SK-N-SH treated with all-trans-retinoic acid at 6 μM for 48 hours (cell line): Measurements from ENCODE around the gene TSKU.

Source experiments
- CSDC2 ChIP-seq: fragments of 250-450 bp; sonication (Bioruptor Pico); IDR thresholded peaks from 2 replicates; pipeline ENCODE4 v1.5.0; 2020; ENCODE audit warnings: mild to moderate bottlenecking, moderate library complexity
- GLIS3 ChIP-seq: fragments of 250-450 bp; sonication (Bioruptor Pico); IDR thresholded peaks from 2 replicates; pipeline ENCODE4 v1.5.0; 2020; ENCODE audit warnings: mild to moderate bottlenecking, moderate library complexity
- RARB ChIP-seq: fragments of 250-450 bp; sonication (Bioruptor Pico); IDR thresholded peaks from 2 replicates; pipeline ENCODE4 v1.8.0; 2021; ENCODE audit warnings: mild to moderate bottlenecking, moderate library complexity
- TOX ChIP-seq: fragments of 250-450 bp; sonication (Bioruptor Pico); IDR thresholded peaks from 2 replicates; pipeline ENCODE4 v1.8.0; 2021; ENCODE audit warnings: mild to moderate bottlenecking, moderate library complexity, borderline replicate concordance
- ZFP3 ChIP-seq: fragments of 250-450 bp; sonication (Bioruptor Pico); IDR thresholded peaks from 2 replicates; pipeline ENCODE4 v1.5.0; 2020; ENCODE audit warnings: mild to moderate bottlenecking, moderate library complexity
- ZNF8 ChIP-seq: fragments of 450-650 bp; formaldehyde crosslinking; IDR thresholded peaks from 2 replicates; pipeline ENCODE4 v1.5.0; 2020; ENCODE audit warnings: mild to moderate bottlenecking, moderate library complexity
- TF ChIP-seq, protein P1 (sequence below): fragments of 250-450 bp; sonication (Bioruptor Pico); IDR thresholded peaks from 2 replicates; pipeline ENCODE4 v1.5.0; 2020; ENCODE audit warnings: mild to moderate bottlenecking, moderate library complexity
- TF ChIP-seq, protein P2 (sequence below): fragments of 250-450 bp; sonication (Bioruptor Pico); IDR thresholded peaks from 2 replicates; pipeline ENCODE4 v1.8.0; 2020; ENCODE audit warnings: mild to moderate bottlenecking, moderate library complexity, borderline replicate concordance

GRCh38 chr11:76753449-76753848, 29.7 kb upstream of the TSKU start:
- TF ChIP-seq CSDC2 (CRISPR knock-in tag) (no peak), TOX (CRISPR knock-in tag) (no peak), ZNF8 (no peak), ZFP3 (CRISPR knock-in tag) (no peak), GLIS3 (no peak), RARB (CRISPR knock-in tag) (no peak)
- TF ChIP-seq, protein P1, sequence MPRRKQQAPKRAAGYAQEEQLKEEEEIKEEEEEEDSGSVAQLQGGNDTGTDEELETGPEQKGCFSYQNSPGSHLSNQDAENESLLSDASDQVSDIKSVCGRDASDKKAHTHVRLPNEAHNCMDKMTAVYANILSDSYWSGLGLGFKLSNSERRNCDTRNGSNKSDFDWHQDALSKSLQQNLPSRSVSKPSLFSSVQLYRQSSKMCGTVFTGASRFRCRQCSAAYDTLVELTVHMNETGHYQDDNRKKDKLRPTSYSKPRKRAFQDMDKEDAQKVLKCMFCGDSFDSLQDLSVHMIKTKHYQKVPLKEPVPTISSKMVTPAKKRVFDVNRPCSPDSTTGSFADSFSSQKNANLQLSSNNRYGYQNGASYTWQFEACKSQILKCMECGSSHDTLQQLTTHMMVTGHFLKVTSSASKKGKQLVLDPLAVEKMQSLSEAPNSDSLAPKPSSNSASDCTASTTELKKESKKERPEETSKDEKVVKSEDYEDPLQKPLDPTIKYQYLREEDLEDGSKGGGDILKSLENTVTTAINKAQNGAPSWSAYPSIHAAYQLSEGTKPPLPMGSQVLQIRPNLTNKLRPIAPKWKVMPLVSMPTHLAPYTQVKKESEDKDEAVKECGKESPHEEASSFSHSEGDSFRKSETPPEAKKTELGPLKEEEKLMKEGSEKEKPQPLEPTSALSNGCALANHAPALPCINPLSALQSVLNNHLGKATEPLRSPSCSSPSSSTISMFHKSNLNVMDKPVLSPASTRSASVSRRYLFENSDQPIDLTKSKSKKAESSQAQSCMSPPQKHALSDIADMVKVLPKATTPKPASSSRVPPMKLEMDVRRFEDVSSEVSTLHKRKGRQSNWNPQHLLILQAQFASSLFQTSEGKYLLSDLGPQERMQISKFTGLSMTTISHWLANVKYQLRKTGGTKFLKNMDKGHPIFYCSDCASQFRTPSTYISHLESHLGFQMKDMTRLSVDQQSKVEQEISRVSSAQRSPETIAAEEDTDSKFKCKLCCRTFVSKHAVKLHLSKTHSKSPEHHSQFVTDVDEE (CRISPR knock-in tag): no peak
- TF ChIP-seq, protein P2, sequence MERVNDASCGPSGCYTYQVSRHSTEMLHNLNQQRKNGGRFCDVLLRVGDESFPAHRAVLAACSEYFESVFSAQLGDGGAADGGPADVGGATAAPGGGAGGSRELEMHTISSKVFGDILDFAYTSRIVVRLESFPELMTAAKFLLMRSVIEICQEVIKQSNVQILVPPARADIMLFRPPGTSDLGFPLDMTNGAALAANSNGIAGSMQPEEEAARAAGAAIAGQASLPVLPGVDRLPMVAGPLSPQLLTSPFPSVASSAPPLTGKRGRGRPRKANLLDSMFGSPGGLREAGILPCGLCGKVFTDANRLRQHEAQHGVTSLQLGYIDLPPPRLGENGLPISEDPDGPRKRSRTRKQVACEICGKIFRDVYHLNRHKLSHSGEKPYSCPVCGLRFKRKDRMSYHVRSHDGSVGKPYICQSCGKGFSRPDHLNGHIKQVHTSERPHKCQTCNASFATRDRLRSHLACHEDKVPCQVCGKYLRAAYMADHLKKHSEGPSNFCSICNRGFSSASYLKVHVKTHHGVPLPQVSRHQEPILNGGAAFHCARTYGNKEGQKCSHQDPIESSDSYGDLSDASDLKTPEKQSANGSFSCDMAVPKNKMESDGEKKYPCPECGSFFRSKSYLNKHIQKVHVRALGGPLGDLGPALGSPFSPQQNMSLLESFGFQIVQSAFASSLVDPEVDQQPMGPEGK: no peak
